Iris pigment epithelial cell (primary cell): Measurements from ENCODE around the gene STK25.

Experiments
- DNase-seq: peaks from one replicate; pipeline ENCODE4 v3.0.0-alpha.2; 2011; ENCODE audit warnings: low read depth

Gene STK25

GRCh38 chr2:241493092-241493491 lies 15.3 kb downstream of the STK25 start:
- DNase-seq = no peak

GRCh38 chr2:241492174-241492565 lies 16.2 kb downstream of the STK25 start:
- DNase-seq = no peak

GRCh38 chr2:241491549-241492173 lies 16.7 kb downstream of the STK25 start:
- DNase-seq = no peak

- DNase-seq = no peak
Measured at GRCh38 chr2:241490825-241491506, 17.4 kb downstream of the STK25 start.

- DNase-seq = no peak
Measured at GRCh38 chr2:241489733-241490680, 18.4 kb downstream of the STK25 start.

- no peak for DNase-seq
Measured at GRCh38 chr2:241489088-241489487, 19.3 kb downstream of the STK25 start.

GRCh38 chr2:241485172-241485911 lies 23.0 kb downstream of the STK25 start:
- no peak for DNase-seq

GRCh38 chr2:241483305-241483704 lies 25.1 kb downstream of the STK25 start:
- no peak for DNase-seq

GRCh38 chr2:241482126-241482955 lies 26.0 kb downstream of the STK25 start:
- DNase-seq = no peak

- no peak for DNase-seq
Measured at GRCh38 chr2:241481687-241482086, 26.7 kb downstream of the STK25 start.

GRCh38 chr2:241479026-241479898 lies 29.1 kb downstream of the STK25 start:
- DNase-seq = no peak

- no peak for DNase-seq
Measured at GRCh38 chr2:241478166-241478565, 30.2 kb downstream of the STK25 start.

- DNase-seq = no peak
Measured at GRCh38 chr2:241475267-241475666, 33.1 kb downstream of the STK25 start.

GRCh38 chr2:241473399-241473798 lies 35.0 kb downstream of the STK25 start:
- DNase-seq = no peak

- DNase-seq = no peak
Measured at GRCh38 chr2:241469746-241470145, 38.6 kb downstream of the STK25 start.

- no peak for DNase-seq
Measured at GRCh38 chr2:241468476-241468781, 40.0 kb downstream of the STK25 start.

- no peak for DNase-seq
Measured at GRCh38 chr2:241467777-241468475, 40.5 kb downstream of the STK25 start.

GRCh38 chr2:241466230-241466629 lies 42.2 kb downstream of the STK25 start:
- DNase-seq = no peak

GRCh38 chr2:241465543-241465942 lies 42.8 kb downstream of the STK25 start:
- DNase-seq = no peak
